HG03095 (cell line): ENCODE measurements around the gene FNDC3B.

Source experiments
- ATAC-seq: cut with Tn5 transposase; IDR thresholded peaks from one replicate; pipeline ENCODE4 v1.9.1; 2021; ENCODE audit warnings: moderate library complexity; ENCODE audit not compliant: unreplicated experiment

The FNDC3B gene

GRCh38 chr3:172410702-172411477 is 371.5 kb downstream of the FNDC3B start:
- no peak for ATAC-seq

- ATAC-seq: no peak
These were observed 372.1 kb downstream of the FNDC3B start for GRCh38 chr3:172411478-172411947.

DNA sequence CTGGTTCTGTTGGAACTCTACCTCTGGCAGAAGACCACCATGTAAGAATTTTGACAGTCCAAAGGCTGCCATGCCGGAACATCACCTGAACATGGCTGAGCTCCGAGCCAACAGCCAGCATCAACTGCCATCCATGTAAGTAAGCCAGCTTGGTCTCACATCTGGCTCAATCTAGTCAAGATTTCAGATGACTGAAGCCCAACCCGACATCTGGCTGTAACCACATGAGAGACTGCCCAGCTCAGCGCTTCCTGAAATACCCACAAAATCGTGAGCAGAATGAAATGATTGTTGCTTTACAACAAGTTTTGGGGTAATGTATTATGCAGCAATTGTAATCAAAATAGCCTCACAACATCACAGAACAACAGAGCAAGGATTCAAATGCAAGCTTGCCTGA is 375.9 kb downstream of the FNDC3B start:
- ATAC-seq: no peak

GRCh38 chr3:172437713-172438112 is 398.3 kb downstream of the FNDC3B start:
- ATAC-seq: no peak

DNA sequence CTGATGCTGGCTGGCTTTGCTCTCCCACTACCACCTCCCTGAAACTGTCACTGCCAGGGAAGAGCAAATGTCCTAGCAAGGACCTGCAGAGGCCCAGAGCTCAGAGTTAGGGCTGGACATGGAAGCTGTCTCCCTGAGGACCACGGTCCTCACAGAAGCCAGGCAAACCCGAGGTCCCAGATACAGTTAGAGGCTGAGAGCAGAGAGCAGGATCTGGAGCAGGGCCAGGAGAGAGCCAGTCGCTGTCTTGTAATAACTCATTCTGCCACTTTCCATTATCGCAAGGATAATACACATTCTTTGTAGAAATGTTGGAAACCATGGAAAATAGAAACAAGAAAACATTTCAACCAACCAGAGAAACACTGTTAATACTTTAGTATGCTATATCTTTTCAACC is 398.8 kb downstream of the FNDC3B start:
- ATAC-seq: no peak

GRCh38 chr3:172441581-172441980 is 402.2 kb downstream of the FNDC3B start:
- no peak for ATAC-seq

GRCh38 chr3:172442606-172443005 is 403.2 kb downstream of the FNDC3B start:
- no peak for ATAC-seq

DNA sequence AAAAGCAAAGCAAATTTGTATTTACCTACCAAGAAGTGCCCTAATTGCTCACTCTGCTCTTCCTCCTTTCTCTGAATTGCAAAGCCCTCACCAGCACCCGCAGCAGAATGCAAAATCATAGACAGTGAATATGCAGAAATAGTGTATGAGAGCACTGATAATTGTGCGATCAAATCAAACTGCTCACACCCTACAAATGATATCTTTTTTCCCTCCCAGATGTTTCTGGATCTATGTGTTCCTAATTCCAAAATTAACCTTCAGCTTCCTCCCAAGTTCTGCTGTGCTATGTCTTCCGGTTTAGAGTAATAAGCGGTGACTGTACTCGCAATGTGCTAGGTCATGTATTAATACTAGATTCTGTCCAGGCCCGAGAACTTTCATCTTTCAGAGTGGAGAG is 405.4 kb downstream of the FNDC3B start:
- no peak for ATAC-seq

GRCh38 chr3:172446198-172446597 is 406.8 kb downstream of the FNDC3B start:
- no peak for ATAC-seq

GRCh38 chr3:172447611-172448579 is 408.5 kb downstream of the FNDC3B start, which contains the start of gene GHSR:
Gene GHSR, minus strand, starts transcription at chr3:172448456. Its CDS starts 43 bp downstream, at chr3:172448413.
- ATAC-seq: no peak

- ATAC-seq: no peak
These were observed 409.5 kb downstream of the FNDC3B start for GRCh38 chr3:172448661-172449465.

DNA sequence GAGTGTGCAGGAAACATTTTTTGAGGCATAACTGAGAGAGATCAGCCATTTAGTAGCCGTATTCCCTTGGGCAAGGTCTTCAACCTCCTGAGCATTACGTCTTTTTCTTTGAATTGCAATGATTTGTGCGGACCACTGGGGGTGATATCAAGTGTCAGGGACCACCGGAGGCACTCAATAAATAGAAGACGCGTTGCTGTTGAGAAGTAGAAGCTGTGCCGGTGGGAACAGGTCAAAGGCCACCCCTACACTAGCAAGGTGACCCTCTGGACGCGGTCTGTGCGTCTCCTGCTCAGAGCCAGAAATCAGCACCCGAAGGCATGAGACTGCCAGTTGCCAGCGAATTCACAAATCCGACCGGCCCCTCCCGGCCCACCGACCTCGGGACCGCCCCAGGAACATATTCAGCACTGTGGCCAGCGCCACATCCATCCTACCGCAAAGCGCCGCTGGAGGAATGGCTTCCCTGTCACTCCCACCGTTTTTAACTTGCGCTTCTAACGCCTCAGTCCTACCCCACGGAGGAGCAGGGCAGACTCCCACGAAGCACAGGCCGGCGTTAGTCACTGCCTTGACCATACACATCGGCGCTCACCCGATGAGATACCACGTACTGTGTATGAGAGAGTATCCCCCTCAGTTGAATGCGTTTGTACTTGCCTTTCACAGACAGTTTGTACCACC is 410.2 kb downstream of the FNDC3B start:
- no peak for ATAC-seq
